Prostate gland (tissue), 2 donors: ENCODE measurements around the gene NFKBIL1.

Experiments used
- POLR2A ChIP-seq: fragments of 450-650 bp; IDR thresholded peaks from one replicate; pipeline ENCODE4 v1.6.1; 2016; ENCODE audit warnings: antibody characterized with exemption, mild to moderate bottlenecking
- TF ChIP-seq, protein P1 (sequence below), 4 experiments: fragments of 200-600 bp in 2 of 4; fragments of 450-650 bp in 2 of 4; sonication (generic) in 2 of 4; IDR thresholded peaks; 1 replicate in 3 of 4; 2 replicates in 1 of 4; pipeline ENCODE4 v1.5.1; 2016 to 2019; ENCODE audit warnings: antibody characterized with exemption in 4 of 4, mild to moderate bottlenecking in 2 of 4, moderate library complexity in 2 of 4

GRCh38 chr6:31525553-31525931 is 21.9 kb upstream of the NFKBIL1 start:
- TF ChIP-seq, protein P1, sequence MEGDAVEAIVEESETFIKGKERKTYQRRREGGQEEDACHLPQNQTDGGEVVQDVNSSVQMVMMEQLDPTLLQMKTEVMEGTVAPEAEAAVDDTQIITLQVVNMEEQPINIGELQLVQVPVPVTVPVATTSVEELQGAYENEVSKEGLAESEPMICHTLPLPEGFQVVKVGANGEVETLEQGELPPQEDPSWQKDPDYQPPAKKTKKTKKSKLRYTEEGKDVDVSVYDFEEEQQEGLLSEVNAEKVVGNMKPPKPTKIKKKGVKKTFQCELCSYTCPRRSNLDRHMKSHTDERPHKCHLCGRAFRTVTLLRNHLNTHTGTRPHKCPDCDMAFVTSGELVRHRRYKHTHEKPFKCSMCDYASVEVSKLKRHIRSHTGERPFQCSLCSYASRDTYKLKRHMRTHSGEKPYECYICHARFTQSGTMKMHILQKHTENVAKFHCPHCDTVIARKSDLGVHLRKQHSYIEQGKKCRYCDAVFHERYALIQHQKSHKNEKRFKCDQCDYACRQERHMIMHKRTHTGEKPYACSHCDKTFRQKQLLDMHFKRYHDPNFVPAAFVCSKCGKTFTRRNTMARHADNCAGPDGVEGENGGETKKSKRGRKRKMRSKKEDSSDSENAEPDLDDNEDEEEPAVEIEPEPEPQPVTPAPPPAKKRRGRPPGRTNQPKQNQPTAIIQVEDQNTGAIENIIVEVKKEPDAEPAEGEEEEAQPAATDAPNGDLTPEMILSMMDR (IDR thresholded peaks at IDR 0.05): no peak
- no peak for TF ChIP-seq POLR2A
